PFSK-1 (cell line): Measurements from ENCODE around the gene IGFBP6.

Experiments used
- FOXP2 ChIP-seq: optimal IDR thresholded peaks from 2 replicates; pipeline ENCODE3; 2011; ENCODE audit warnings: borderline replicate concordance, control low read depth, inconsistent platforms; ENCODE audit not compliant: insufficient read depth; ENCODE audit errors: extremely low read length, extremely low read depth
- POLR2AphosphoS5 ChIP-seq: IDR thresholded peaks from 2 replicates; pipeline ENCODE4 v1.6.1; 2012; ENCODE audit warnings: low read depth, mild to moderate bottlenecking, control low read depth, low read length, moderate library complexity
- SIN3A ChIP-seq: IDR thresholded peaks from 2 replicates; pipeline ENCODE4 v1.6.1; 2012; ENCODE audit warnings: mild to moderate bottlenecking, low read length, moderate library complexity, borderline replicate concordance; ENCODE audit not compliant: insufficient read depth
- TAF1 ChIP-seq: IDR thresholded peaks from 2 replicates; pipeline ENCODE4 v1.6.1; 2012; ENCODE audit warnings: low read length, control low read depth, borderline replicate concordance; ENCODE audit not compliant: insufficient read depth
- TF ChIP-seq, protein P1 (sequence below), 2 experiments: IDR thresholded peaks; 2 replicates each; pipeline versions ENCODE4 v1.6.1 to v1.8.0; 2011 to 2012; ENCODE audit warnings: low read depth in 2 of 2, low read length in 2 of 2, control low read depth in 1 of 2, inconsistent platforms in 1 of 2, mild to moderate bottlenecking in 1 of 2, moderate library complexity in 1 of 2; ENCODE audit not compliant: insufficient read depth in 1 of 2

IGFBP6 gene

DNA sequence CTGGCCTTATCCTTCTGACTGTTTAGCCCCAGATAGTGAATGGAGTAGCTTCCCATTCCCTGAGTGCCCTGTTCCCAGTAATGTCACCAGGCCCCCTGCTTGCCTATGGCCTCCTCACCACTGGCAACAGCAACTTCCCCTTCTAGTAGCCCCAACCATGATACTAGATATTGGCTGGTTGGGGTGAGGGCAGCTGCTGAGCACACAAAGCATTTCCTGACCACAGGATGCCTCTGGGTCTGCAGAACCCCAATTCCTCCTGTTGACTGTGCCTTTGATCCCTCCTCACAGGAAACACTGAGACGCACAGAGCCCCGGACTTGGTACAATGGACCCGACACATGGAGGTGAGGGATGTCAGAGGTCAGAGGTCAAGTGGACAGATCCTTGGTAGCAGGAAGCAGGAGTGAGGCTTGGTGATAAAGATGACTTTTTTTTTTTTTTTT lies 6.4 kb downstream of the IGFBP6 start:
- TF ChIP-seq SIN3A = no peak
- no peak for TF ChIP-seq FOXP2
- TF ChIP-seq POLR2AphosphoS5 = no peak
- TF ChIP-seq, protein P1, sequence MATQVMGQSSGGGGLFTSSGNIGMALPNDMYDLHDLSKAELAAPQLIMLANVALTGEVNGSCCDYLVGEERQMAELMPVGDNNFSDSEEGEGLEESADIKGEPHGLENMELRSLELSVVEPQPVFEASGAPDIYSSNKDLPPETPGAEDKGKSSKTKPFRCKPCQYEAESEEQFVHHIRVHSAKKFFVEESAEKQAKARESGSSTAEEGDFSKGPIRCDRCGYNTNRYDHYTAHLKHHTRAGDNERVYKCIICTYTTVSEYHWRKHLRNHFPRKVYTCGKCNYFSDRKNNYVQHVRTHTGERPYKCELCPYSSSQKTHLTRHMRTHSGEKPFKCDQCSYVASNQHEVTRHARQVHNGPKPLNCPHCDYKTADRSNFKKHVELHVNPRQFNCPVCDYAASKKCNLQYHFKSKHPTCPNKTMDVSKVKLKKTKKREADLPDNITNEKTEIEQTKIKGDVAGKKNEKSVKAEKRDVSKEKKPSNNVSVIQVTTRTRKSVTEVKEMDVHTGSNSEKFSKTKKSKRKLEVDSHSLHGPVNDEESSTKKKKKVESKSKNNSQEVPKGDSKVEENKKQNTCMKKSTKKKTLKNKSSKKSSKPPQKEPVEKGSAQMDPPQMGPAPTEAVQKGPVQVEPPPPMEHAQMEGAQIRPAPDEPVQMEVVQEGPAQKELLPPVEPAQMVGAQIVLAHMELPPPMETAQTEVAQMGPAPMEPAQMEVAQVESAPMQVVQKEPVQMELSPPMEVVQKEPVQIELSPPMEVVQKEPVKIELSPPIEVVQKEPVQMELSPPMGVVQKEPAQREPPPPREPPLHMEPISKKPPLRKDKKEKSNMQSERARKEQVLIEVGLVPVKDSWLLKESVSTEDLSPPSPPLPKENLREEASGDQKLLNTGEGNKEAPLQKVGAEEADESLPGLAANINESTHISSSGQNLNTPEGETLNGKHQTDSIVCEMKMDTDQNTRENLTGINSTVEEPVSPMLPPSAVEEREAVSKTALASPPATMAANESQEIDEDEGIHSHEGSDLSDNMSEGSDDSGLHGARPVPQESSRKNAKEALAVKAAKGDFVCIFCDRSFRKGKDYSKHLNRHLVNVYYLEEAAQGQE (IDR thresholded peaks at IDR 0.05; ENCODE audit: insufficient read depth in 1 of 2, low read depth in 2 of 2, low read length in 2 of 2) = no peak
- TF ChIP-seq TAF1 = no peak

DNA sequence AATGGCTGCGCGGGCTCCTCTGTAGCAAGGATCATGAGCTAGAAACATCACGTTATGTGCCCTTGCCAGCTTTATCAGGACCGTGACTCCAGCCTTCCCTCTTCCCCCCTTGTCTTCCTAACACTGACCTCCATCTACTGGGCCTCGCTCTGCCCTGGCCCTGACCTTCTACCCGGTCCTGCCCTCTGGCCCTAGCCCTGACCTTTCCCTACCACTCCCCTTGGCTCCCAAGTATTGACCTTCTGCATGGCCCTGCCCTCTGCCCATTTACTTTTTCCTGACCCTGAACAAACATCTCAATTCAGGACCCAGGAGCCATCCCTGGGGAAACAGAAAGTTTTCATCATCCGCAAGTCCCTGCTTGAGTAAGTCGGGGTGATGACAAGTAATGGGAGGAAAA lies 7.8 kb downstream of the IGFBP6 start:
- TF ChIP-seq FOXP2 (no peak), POLR2AphosphoS5 (no peak), TAF1 (no peak), SIN3A (no peak)
- TF ChIP-seq, protein P1 (IDR thresholded peaks at IDR 0.05; ENCODE audit: insufficient read depth in 1 of 2, low read depth in 2 of 2, low read length in 2 of 2) = no peak

DNA sequence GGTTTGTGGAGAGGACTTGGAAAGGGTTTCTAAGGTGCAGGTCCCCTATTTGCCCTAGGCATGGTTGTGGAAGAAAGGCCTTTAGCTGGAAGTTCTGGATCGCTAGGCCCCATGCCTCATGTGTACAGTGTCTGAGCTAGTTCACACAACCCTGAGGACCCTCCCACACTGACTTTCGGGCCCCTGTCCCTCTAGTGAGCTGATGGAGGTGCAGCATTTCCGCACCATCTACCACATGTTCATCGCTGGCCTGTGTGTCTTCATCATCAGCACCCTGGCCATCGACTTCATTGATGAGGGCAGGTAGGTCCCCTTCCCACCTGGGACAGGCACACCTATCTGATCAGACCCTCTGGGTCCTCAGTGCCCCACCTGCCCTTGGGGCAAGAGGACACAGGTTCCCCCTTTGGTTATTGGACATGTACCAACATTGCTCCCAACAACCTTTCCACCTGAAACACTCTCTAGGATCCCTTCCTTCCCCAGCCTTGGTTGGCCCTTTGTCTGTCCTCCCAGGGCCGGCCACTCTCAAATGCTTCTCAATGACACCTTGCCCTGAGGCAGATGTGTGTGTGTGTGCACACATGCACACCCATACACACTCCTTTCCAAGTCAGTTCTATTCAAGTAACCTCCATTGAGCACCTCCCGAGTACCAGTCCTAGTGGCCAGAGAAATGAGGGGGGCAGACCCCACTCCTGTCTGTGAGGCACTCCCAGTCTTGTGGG lies 8.4 kb downstream of the IGFBP6 start:
- TF ChIP-seq POLR2AphosphoS5 = no peak
- TF ChIP-seq, protein P1 (IDR thresholded peaks at IDR 0.05; ENCODE audit: insufficient read depth in 1 of 2, low read depth in 2 of 2, low read length in 2 of 2) = no peak
- TF ChIP-seq TAF1 = no peak
- TF ChIP-seq FOXP2 = no peak
- TF ChIP-seq SIN3A = no peak

DNA sequence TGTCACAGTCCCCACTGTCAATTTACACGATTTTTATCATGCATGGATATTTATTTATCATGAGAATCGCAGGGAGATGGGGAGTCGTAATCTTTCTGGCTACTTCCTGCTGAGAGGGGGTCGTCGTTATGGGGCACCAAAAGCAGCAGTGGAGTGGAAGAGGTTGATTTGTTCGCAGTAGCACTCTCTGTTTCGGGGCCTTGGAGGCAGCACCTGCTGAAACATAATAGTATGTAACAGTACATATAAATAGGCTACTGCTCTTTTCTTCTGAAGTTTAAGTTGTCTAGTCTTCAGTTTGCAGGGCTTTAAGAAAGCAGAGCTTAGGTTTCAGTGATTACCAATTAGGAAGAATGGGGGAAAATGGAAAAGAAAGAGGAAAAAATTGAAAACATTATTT lies 9.7 kb downstream of the IGFBP6 start:
- TF ChIP-seq FOXP2 = no peak
- TF ChIP-seq TAF1 = no peak
- no peak for TF ChIP-seq SIN3A
- no peak for TF ChIP-seq POLR2AphosphoS5
- TF ChIP-seq, protein P1 (IDR thresholded peaks at IDR 0.05; ENCODE audit: insufficient read depth in 1 of 2, low read depth in 2 of 2, low read length in 2 of 2) = no peak
